Activated B cell treated with CpG ODN at 0.5 μM for 24 hours (primary cell): ENCODE measurements around the gene LRRC71. TPM values are rescaled to one million over a fixed set of nuclear protein-coding genes. Genes with fewer than 3 reads are reported as not detected.

Experiments used
- ATAC-seq: fragments of 200-7000 bp; cut with Tn5 transposase; one replicate; pipeline ENCODE4 v1.10.0; 2021; ENCODE audit warnings: low read depth, mild to moderate bottlenecking, moderate library complexity
- CTCF ChIA-PET: fragments of 350-600 bp; sonication (Branson Sonifier 250); formaldehyde crosslinking; loops from one replicate; lab custom pipeline; 2021; ENCODE audit warnings: antibody characterized with exemption; lab: Charles Lee
- POLR2A ChIA-PET: fragments of 350-600 bp; sonication (Branson Sonifier 250); formaldehyde crosslinking; loops from one replicate; lab custom pipeline; 2021; ENCODE audit warnings: antibody characterized with exemption; lab: Charles Lee
- DNase-seq: peaks from one replicate; pipeline ENCODE4 v3.0.0; 2022
- H3K27ac Mint-ChIP-seq: one replicate; pipeline ENCODE4 v1.8.0; 2020; ENCODE audit warnings: mixed read lengths
- H3K27me3 Mint-ChIP-seq: one replicate; pipeline ENCODE4 v1.8.0; 2021; ENCODE audit warnings: mixed read lengths
- H3K36me3 Mint-ChIP-seq: one replicate; pipeline ENCODE4 v1.8.0; 2021; ENCODE audit warnings: low read depth, mixed read lengths
- H3K4me1 Mint-ChIP-seq: one replicate; pipeline ENCODE4 v1.8.0; 2021; ENCODE audit warnings: mixed read lengths
- H3K4me3 Mint-ChIP-seq: one replicate; pipeline ENCODE4 v1.8.0; 2020; ENCODE audit warnings: mild to moderate bottlenecking, mixed read lengths
- H3K9me3 Mint-ChIP-seq: one replicate; pipeline ENCODE4 v1.8.0; 2020; ENCODE audit warnings: mixed read lengths
- CTCF ChIP-seq: fragments of 200-600 bp; IDR thresholded peaks from one replicate; pipeline ENCODE4 v1.8.0; 2022; ENCODE audit warnings: antibody characterized with exemption, mild to moderate bottlenecking
- intact Hi-C: fragments of 100-400 bp; cut with micrococcal nuclease; formaldehyde crosslinking; loops from one replicate; pipeline ENCODE4 v1.15.1; 2024
- total RNA-seq: library from RNA; stranded (reverse); gene quantifications from 2 replicates; pipeline ENCODE4 v1.2.3, GENCODE V29; 2022

Gene LRRC71
- not detected in 2 replicates for total RNA-seq

- H3K27me3 Mint-ChIP-seq, result peaks cover 55% of the 10 kb centered on the region
- no peak within 1 kb of the TSS for H3K4me3 Mint-ChIP-seq
- ChIA-PET POLR2A (no interaction called here), CTCF (interaction anchor here (0.6 kb wide), 1 partner anchor 9 kb away, joined by 4 read pairs; no protein-coding TSS in a partner anchor)
- intact Hi-C loops, result no loop called here
- DNase-seq, result no peak
- no peak within 1 kb of the TSS for H3K27ac Mint-ChIP-seq
- TF ChIP-seq CTCF, result no peak
- no peaks in the 10 kb centered on the region for H3K9me3 Mint-ChIP-seq
- ATAC-seq, result no peak
- H3K4me1 Mint-ChIP-seq, result peaks cover 2% of the 10 kb centered on the region
- no peaks in the 10 kb centered on the region for H3K36me3 Mint-ChIP-seq
Observed at GRCh38 chr1:156920233-156921052, at the start of gene LRRC71. Gene LRRC71 (plus strand): TSS chr1:156920632. CDS start chr1:156920804, 172 bp downstream.

DNA sequence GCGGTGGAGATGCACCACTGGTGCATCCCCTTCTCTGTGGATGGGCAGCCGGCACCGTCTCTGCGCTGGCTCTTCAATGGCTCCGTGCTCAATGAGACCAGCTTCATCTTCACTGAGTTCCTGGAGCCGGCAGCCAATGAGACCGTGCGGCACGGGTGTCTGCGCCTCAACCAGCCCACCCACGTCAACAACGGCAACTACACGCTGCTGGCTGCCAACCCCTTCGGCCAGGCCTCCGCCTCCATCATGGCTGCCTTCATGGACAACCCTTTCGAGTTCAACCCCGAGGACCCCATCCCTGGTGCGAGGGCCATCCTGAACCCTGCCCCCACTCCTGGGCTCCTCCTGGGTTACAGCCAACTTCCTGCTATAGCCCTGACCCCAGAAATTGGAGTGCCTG is 46.8 kb upstream of the LRRC71 start:
- POLR2A ChIA-PET, result no interaction called here
- H3K27ac Mint-ChIP-seq, result no peak overlapping the region

GRCh38 chr1:156874142-156874541 is 46.3 kb upstream of the LRRC71 start:
- no peak overlapping the region for H3K27ac Mint-ChIP-seq
- peaks cover 22% of the 10 kb centered on the region for H3K27me3 Mint-ChIP-seq
- no peaks in the 10 kb centered on the region for H3K4me1 Mint-ChIP-seq
- TF ChIP-seq CTCF, result no peak
- DNase-seq, result no peak
- intact Hi-C loops, result no loop called here
- no peak overlapping the region for H3K4me3 Mint-ChIP-seq
- ChIA-PET POLR2A (no interaction called here), CTCF (interaction anchor here (0.9 kb wide), 1 partner anchor 16 kb away, joined by 5 read pairs; no protein-coding TSS in a partner anchor)
- H3K36me3 Mint-ChIP-seq, result no peaks in the 10 kb centered on the region
- H3K9me3 Mint-ChIP-seq, result no peaks in the 10 kb centered on the region
- no peak for ATAC-seq

More for the DNA sequence above, 46.8 kb upstream of the LRRC71 start:
- Mint-ChIP-seq H3K9me3 (no peaks in the 10 kb centered on the region), H3K27me3 (peaks cover 22% of the 10 kb centered on the region), H3K4me1 (no peaks in the 10 kb centered on the region), H3K36me3 (no peaks in the 10 kb centered on the region), H3K4me3 (no peak overlapping the region)
- ATAC-seq (no peak), DNase-seq (no peak)
- no peak for TF ChIP-seq CTCF
- CTCF ChIA-PET, result no interaction called here
- intact Hi-C loops, result no loop called here

DNA sequence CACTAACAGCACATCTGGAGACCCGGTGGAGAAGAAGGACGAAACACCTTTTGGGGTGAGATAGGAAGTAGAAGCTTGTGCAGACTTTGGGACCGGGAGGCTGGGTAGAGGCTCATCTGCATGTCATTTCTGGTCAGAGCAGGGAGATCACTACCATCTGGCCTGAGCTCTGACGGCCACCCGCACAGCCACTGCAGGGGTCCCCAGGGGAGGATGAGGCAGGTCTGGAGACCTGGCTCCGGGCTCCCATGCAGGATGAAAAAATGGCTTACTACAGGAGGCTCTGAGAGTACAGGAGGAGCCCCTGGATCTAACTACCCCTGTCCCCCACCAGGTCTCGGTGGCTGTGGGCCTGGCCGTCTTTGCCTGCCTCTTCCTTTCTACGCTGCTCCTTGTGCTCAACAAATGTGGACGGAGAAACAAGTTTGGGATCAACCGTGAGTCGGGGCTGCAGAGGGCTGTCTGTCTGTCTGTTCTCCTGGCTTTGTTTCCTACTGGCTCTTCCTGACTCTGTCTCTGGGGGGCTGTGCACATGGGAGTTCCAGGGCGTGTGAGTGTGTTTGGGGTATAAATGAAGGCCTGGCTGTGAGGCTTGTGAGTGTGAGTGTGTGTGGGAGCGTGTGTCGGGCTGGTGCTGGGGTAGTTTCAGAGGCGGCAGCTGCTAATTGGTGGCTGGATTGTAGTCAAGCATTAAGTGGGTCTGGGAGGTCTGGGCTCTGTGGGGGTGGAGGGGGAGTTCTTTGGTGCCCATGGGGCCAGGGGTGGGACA is 45.7 kb upstream of the LRRC71 start:
- DNase-seq (no peak), ATAC-seq (no peak)
- POLR2A ChIA-PET, result no interaction called here
- peaks cover 23% of the 10 kb centered on the region for H3K27me3 Mint-ChIP-seq
- no peak overlapping the region for H3K27ac Mint-ChIP-seq
- CTCF ChIA-PET, result interaction anchor here (0.9 kb wide), 1 partner anchor 15 kb away, joined by 5 read pairs; no protein-coding TSS in a partner anchor
- H3K4me3 Mint-ChIP-seq, result no peak overlapping the region
- H3K4me1 Mint-ChIP-seq, result no peaks in the 10 kb centered on the region
- no peak for TF ChIP-seq CTCF
- no peaks in the 10 kb centered on the region for H3K9me3 Mint-ChIP-seq
- H3K36me3 Mint-ChIP-seq, result no peaks in the 10 kb centered on the region
- intact Hi-C loops, result no loop called here

DNA sequence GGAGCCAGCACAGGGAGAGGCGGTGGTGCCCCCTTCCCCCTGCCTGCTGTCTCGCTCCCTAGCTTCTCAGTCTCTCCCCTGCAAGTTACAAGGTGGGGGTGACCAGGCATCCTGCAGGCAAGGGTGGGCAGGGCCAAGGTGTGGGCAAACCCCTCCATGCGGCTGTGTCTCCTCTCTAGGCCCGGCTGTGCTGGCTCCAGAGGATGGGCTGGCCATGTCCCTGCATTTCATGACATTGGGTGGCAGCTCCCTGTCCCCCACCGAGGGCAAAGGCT is 45.2 kb upstream of the LRRC71 start:
- Mint-ChIP-seq H3K27me3 (peaks cover 26% of the 10 kb centered on the region), H3K4me1 (no peaks in the 10 kb centered on the region), H3K9me3 (no peaks in the 10 kb centered on the region), H3K4me3 (no peak overlapping the region), H3K36me3 (no peaks in the 10 kb centered on the region), H3K27ac (no peak overlapping the region)
- ATAC-seq, result no peak
- ChIA-PET POLR2A (no interaction called here), CTCF (no interaction called here)
- intact Hi-C loops, result no loop called here
- no peak for TF ChIP-seq CTCF
- no peak for DNase-seq
